GM19240 (cell line): Measurements from ENCODE around the gene SH3PXD2B.
"Not testable (repeated sequence)": the region's sequence is repeated elsewhere in the genome, so short reads cannot be mapped to it uniquely, and the experiment has no call there.

Source experiments
- DNase-seq: peaks from one replicate; pipeline ENCODE4 v3.0.0; 2011; ENCODE audit warnings: low spot score; ENCODE audit not compliant: insufficient read length

SH3PXD2B gene

DNA sequence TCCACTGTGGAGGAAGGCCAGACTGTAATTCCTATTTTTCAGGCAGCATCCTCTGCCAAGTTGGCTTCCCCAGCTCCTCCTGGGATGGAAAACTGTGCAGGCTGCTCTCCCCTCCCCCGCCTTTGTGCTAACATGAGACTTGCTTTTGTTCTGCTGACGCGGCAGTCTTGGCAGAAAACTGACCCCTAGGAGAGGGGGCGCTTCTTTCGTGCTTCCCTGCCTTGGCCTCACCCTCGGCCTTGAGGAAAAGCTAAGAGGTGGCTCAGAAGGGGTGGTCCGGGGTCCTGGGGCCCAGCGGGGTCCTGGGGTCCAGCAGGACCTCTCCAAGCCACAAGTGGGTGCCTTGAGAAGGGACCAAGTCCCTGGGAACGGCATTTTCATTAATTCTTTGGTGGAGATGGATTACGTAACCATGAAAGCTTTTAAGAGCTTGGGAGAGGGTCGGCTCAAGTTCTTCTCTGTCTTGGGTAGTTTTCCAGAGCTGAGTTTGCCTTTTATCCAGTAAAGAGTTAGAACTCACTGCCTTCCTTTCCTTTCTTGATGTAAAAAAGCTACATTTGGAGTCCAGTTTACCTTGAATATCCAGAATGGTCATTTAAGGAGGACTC lies 51.0 kb downstream of the SH3PXD2B start:
- no peak for DNase-seq

DNA sequence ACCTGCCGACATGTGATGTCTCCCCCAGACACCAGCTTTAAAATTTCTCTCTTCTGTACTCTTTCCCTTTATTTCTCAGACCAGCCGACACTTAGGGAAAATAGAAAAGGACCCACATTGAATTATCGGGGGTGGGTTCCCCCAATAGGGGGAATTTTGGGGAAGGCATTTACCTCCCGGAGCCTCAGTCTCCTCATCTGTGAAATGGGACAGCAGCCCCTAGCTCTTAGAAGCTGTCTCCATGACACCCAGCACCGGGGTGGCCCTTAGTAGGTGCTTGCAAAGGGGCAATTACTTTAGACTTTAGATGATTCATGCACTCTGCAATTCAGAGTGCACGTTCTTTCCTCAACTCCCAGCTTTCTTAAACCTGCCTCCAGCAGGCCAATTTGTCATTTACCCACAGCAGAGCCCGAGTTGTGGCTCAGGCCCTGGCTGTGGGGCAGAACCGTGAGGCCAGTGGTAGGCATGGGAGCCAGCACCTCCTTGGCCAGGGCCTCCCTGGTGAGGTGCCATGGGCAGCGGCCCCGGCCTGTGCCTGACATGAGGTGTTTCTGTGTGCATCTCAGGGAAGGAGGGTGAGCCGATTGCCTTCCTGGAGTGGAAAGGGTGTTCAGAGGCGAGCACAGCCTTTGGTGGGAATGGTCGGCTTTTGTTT lies 51.7 kb downstream of the SH3PXD2B start:
- no peak for DNase-seq

DNA sequence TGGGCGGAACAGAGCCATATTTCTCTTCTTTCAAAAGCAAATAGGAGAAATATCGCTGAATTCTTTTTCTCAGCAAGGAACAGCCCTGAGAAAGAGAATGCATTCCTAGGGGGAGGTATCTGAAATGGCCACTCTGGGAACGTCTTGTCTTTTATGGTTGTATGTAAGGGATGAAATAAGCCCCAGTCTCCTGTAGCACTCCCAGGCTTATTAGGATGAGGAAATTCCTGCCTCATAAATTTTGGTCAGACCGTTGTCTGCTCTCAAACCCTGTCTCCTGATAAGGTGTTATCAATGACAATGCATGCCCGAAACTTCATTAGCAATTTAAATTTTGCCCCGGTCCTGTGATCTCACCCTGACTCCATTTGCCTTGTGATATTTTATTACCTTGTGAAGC lies 52.3 kb downstream of the SH3PXD2B start:
- DNase-seq: not testable (repeated sequence)

DNA sequence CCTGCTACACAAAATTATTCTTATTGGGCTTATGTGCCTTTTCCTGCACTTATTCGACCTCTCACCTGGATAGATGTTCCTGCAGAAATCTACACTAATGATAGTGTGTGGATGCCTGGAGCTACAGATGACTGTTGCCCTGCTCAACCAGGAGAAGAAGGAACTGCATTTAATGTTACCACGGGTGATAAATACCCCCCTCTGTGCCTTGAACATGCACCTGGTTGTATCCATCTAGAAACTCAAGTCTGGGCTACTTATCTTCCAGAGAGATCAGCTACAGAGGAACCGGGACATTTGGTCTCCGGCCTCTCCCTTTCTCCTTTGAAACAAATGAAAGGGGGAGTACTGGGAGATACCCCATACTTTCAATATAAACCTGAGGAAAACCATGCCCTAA lies 54.5 kb downstream of the SH3PXD2B start:
- DNase-seq: no peak

DNA sequence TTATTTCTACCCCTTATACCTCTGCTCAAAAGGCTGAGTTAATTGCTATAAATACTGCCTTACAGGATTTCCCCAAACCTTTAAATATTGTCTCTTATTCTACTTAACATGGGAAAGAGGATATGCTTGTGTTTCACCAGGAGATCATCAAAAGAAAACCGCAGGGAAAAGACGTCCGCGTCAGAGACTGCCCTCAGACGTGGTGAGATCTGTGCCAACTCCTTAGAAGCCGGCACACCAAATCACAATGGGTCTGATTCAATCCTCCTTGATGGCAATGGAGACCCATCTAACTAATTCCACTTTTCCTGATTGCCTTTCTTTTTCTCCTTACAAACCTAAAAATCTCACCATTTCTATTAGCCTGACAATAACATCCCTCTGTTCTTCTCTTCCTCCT lies 55.0 kb downstream of the SH3PXD2B start:
- no peak for DNase-seq

DNA sequence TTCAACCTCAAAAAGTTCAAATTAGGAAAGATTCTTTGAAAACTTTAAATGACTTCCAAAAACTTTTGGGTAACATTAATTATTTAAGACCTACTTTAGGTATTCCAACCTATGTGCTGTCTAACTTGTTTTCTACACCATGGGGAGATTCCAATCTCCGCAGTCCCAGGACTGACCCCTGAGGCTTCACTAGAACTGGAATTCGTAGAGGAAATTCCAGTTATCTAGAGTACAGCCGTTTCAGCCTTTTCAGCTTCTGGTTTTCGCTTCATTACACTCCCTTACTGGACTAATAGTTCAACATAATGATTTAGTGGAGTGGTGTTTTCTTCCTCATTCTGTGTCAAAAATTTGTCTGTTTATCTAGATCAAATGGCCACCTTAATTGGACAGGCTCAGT lies 55.7 kb downstream of the SH3PXD2B start:
- not testable (repeated sequence) for DNase-seq

DNA sequence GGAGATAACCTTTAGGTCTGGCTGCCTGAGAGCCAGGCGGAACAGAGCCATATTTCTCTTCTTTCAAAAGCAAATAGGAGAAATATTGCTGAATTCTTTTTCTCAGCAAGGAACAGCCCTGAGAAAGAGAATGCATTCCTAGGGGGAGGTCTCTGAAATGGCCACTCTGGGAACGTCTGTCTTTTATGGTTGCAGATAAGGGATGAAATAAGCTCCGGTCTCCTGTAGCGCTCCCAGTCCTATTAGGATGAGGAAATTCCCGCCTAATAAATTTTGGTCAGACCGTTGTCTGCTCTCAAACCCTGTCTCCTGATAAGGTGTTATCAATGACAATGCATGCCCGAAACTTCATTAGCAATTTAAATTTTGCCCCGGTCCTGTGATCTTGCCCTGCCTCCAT lies 57.3 kb downstream of the SH3PXD2B start:
- not testable (repeated sequence) for DNase-seq

DNA sequence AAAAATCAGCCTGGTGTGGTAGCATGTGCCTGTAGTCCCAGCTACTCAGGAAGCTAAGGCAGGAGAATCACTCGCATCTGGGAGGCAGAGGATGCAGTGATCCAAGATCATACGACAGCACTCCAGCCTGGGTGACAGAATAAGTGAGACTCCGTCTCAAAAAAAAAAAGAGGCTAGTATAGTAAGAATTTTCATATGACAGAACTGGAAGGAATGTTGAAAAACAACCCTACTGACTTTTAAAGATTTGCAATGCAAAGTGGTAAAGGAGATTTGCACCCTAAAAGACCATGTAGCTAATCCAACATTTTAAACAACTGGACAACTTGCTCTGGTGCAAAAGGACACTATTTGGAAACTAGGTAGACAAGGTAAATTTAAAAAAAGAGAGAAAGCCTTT lies 58.1 kb downstream of the SH3PXD2B start:
- no peak for DNase-seq

DNA sequence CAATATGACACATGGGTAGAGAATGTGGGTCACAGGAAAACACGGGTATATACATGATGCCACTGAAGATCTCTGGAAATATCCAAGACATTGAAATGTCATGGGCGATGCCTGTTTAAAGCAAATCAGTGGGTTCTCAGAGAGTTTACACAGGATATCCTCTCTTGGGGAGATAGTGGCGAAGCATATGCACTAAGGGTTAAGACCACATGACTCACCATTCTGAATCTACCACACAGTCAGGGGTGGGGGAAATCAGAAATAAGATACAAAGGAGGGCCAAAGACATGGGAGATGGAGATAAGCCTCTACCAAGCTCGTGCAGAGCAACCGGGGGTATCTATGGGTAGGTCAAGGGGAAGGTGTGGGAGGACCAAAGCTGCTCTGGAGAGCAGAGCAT lies 58.8 kb downstream of the SH3PXD2B start:
- DNase-seq: no peak

DNA sequence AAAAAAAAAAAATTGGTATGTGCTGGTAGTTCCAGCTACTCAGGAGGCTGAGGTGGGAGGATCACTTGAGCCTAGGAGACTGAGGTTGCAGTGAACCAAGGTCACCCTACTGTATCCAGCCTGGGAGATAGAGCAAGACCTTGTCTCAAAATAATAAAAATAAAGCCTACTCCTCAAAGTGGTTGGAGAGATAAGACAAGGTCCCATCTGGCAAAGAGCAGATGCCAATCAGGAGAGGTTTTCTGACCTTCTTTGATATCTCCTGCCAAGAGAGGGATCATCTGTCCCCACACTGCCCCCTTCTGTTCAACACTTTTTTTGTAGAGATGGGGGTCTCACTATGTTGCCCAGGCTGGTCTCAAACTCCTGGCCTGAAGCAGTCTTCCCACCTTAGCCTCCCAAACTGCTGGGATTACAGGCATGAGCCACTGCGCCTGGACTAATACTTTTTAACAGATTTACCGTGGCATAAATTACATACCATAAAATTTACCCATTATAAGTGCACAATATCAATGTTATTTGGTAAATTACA lies 64.7 kb downstream of the SH3PXD2B start:
- DNase-seq: no peak

DNA sequence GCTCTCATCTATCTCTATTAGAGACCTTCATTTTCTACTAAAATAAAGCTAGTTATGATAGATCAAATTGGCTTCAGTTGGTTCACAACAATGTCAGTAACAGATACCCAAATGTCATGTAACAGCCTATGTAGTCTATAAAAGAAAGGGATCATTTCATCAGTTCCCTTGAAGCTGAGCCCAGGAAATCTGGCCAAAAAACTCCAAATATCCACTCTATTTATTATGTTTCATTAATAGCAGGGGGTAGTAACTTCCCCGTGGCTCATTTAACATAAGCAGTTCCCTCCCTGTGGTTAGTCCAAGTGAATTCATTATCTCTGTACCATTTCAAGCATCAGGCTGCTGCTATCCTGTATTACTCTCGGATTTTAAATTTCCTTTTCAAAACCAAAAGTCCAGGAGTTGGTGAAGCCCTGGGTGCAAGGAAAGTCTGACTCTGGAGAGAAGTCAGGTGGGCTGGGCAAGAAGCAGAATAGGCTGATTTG lies 66.0 kb downstream of the SH3PXD2B start:
- no peak for DNase-seq

DNA sequence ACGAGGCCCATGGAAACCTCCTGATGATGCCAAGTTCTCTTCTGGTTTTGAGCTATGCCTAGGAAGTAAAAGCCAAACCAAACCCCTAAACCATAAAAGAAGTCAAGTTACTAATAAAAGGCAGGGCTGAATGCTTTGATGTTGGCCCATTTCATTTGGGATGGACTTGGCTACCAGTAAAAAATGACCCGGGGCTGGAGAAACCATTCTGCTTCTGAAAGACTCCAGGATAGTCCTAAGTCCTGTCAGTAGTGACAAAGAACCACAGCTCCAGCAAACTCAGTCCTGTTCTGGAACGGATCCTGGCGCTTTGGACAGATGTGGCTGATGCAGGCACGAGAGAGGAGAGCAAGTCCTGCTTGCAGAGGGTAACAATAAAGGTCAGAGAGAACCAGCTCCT lies 68.6 kb downstream of the SH3PXD2B start:
- DNase-seq: no peak

DNA sequence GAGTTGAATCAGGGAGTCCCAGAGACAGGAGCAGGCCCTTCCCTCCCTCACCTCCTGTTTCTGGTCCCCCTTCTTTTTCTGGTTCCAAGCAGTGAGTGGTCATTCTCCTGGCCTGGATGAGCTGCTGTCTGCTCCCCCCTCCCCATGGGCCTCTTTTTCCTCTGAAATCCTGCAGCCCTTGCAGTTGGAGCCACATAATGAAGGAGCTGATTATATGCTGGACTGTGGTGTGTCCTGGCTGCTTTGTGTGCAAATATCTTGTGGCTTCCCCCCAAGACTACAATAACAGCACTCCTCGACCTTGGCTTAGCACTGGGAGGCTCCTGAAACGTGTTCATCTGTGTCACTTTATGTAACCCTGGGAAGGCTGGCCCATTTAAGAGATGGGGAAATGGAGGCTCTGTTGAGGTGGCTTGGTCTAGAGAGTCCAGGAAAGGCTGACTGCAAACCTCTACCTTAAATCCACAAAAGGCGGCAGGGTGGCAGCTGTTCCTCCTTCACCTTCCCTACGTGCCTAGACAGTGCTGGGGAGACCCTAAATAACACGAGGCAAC lies 69.2 kb downstream of the SH3PXD2B start:
- DNase-seq: no peak

DNA sequence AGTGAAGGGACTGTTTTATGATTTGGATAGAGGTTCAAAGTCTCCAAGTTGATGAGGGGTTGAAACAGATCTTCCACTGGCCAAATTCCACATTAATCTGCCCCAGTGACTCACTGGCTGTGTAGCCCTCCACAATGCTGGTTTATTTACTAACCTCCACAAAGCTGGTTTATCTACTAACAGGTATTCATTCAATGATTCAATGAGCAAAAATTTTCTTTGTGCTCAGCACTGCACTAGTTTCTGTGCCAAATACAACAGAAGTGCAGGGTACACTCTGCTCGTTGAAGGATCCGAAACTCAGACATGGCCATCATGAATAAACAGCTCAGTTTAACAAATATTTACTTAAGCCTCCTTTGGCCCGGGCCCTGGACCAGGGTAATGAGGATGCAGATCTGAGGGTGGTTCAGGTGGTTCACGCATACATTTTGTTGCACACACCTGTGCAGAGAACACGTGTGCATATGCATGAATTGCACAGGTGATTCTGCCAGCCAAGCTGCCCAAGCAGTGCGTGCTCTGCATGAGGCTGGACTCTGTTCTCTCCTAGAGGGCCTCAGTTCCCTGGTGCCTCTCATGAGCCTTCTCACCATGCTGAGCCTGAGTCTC lies 71.0 kb downstream of the SH3PXD2B start:
- no peak for DNase-seq

DNA sequence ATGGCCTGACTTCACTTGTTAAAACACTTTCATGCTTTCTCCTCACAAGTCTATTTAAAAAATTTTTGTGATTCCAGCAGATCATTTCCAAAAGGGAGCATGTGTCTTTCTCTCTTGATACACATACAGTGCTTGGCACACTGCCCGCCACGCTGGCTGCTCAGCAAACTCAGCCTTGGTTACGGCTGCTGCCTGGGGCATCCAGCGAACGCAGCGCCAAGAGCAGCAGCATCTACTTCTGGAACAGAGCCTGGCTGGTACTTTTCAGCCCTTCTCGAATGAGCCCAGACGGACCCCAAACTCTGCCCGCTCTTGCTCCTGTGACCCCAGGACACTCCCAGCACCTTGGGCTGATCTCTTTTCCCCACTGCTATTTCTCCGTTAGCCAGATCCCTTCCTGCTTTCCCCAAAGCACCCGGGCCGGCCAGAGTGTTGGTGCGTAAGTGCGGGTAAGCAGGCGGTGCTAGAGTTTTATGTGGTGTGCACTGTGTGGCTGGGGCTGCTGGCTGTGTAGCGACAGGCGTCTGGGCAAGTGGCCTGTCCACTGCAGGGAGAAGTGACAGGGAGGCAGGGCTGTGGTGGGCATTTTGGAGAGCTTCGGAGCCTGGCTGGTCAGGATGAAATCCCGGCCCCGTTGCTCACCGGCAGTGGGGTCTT lies 73.2 kb downstream of the SH3PXD2B start:
- no peak for DNase-seq

DNA sequence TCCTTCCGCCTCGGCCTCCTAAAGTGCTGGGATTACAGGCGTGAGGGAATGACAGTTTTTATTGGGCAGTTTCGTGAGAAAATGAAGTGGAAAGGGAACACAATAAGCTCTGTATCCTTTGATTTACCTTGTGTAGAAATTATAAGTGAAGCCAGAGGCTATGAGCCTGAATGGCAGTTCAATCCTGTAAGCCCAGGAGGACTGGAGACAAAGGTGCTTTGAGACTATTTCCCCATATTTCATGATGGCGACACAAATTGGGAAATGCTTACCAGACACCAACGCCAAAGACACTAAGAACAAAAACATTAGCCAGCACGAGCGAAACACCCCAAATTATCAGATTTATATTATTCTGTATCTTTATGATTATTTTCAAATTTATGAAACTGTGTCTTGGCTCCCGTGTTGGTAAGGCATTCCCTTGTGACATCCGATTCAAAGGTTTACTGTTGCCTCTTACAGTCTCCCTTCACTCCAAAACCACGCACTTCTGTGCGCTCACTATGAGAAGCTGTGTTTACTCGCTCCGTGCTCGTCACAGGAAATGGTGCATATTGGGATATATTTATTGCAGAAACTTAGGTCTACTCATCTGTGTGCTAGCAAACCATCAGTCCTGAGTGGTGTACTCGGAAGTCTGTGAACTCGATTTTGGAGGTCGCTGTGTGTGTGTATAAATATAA lies 73.9 kb downstream of the SH3PXD2B start:
- no peak for DNase-seq

DNA sequence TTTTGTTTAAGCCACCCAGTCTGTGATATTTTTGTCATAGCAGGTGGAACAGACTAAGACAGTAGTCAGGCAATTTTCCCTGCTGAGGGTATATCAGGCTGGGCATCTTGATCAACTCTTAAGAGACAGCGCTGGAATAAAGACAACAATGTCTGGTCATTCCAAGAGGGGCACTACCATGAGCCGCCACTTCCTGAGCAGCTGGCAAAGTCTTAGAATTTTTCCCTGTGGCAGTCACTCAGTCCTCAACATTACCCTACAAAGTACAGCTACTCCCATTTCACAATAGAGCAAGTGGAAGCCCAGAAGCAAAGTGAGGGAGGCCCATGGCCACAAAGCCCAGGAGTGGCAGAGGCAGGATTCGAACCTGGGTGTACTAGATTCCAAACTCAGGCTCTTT lies 74.8 kb downstream of the SH3PXD2B start:
- no peak for DNase-seq

DNA sequence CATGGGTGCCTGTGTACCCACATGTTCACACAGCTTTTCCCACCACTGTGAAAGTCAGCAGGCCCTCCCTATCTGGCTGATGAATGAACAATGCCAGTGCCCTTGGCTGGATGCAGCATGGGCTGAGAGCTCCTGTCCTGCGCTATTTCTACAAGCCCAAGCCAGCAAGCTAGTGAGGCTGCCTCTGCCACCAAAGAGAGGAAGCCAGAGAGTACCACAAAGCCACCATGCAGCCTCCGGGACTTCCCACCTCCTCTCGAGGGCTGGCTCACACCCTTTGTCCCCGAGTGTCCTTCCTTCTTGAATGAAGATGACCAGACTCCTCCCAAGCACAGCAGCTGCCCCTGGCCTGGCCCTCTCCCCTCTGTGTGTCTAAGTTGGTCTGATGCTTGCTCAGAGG lies 76.5 kb downstream of the SH3PXD2B start:
- no peak for DNase-seq

DNA sequence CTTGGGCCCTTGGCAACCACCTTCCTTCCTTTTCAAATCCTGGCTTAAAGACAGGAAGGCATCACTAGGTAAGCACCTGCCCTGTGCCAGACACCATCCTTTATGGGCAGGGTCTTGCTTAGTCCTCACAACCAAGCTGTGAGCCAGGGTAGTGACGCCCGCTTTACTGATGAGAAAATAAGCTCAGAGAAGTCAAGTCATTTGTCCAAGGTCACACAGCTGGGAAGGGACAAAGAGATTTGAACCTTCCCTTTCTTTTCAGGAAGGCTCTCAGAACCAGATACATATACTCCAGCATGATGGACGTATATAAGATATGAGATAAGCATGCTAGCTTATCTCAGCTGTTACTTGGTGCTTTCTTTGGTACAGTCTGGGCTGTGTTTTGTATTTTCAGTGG lies 76.9 kb downstream of the SH3PXD2B start:
- no peak for DNase-seq

DNA sequence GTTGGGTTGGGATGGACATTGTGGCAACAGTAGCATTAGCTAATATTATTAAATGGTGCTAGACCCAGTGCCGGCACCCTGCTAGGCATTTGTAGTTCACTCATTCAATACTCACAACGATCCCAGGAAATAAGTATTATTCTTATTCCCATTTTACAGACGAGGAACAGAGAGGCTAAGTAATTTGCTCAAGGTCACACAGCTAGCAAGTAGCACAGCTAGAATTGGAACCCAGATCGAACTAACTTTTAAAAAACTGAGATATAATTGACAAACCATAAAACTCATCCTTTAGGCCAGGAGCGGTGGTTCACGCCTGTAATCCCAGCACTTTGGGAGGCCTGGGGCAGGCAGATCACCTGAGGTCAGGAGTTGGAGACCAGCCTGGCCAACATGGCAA lies 79.5 kb downstream of the SH3PXD2B start:
- no peak for DNase-seq

DNA sequence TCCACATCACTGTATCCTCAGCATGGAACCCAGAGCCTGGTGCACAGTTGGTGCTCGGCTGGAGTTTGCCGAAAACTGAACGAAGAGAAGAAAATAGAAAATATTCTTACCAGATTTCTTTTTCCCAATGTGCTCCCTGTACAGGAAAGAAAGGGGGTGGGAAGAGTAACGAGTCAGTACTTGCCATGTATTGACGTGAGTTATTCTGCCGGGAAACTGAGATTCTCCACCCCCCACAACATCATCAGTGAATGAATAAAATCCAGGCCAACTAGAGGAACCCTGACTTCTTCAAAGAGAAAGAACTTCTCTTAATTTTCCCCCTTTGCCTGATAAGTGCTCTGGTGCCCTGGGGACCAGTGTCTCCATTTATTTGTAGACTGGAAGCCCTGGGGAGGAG lies 80.6 kb downstream of the SH3PXD2B start:
- DNase-seq: no peak
